ENCODE measurements around the gene CASZ1. TPM values are rescaled to one million over a fixed set of nuclear protein-coding genes. Genes with fewer than 3 reads are reported as not detected.

Gene CASZ1
- total and polyA plus RNA-seq, 9 of the 15 experiments (the other 6 are each of a cell fraction or from before 2014, with no cell fraction given), result 0.01 to 4.0 (median 0.76) TPM; not detected in 1

GRCh38 chr1:10839188-10839770 lies 42.8 kb upstream of the CASZ1 start:
- Histone ChIP-seq H3K9ac (ENCODE audit: insufficient read depth in 1 of 2, low read depth in 2 of 2, low read length in 2 of 2) (no peak overlapping the region), H3K9me3 (replicated peaks; ENCODE audit: control insufficient read depth, insufficient read depth, low read depth, low read length) (no peaks in the 10 kb centered on the region), H3K27me3 (ENCODE audit: control insufficient read depth in 2 of 2, insufficient read depth in 2 of 2, low read length in 2 of 2) (peaks cover 21 to 74% of the 10 kb centered on the region in 2 experiments), H4K20me1 (replicated peaks; ENCODE audit: control insufficient read depth, insufficient read depth, low read length) (peaks cover 17% of the 10 kb centered on the region; the same call in 1 of the 2 replicates), H3K9me1 (ENCODE audit: control insufficient read depth, insufficient read depth, low read length) (no peaks in the 10 kb centered on the region), H2AFZ (ENCODE audit: low read depth, low read length) (no peak overlapping the region), H3K79me2 (ENCODE audit: control insufficient read depth, insufficient read depth, low read length) (no peaks in the 10 kb centered on the region), H3K4me3 (no peak overlapping the region), H3K36me3 (ENCODE audit: control insufficient read depth, insufficient read depth, low read length) (no peaks in the 10 kb centered on the region), H3K4me1 (replicated peaks in 1 of 2; ENCODE audit: control insufficient read depth in 2 of 2, insufficient read depth in 2 of 2, low read length in 2 of 2) (peaks cover 0 to 11% of the 10 kb centered on the region in 2 experiments; a peak in 3 of 5 replicates), H3K27ac (ENCODE audit: extremely low read depth, low read depth, low read length) (no peak overlapping the region), H3K4me2 (ENCODE audit: insufficient read depth, low read length) (no peak overlapping the region)
- ChIA-PET POLR2A (no interaction called here), CTCF (ENCODE audit: low intra/inter-chr PET ratio) (no interaction called here)
- no peak for TF ChIP-seq ETV1 (tag; conservative IDR thresholded peaks at IDR 0.05; ENCODE audit: low read depth)
- no TSS peak for BruUV-seq (replicated peaks)
- DNase-seq (ENCODE audit: extremely low read depth in 1 of 4, low spot score in 3 of 4), result no peak
- intact Hi-C loops (cut with micrococcal nuclease), result no loop called here
- ATAC-seq, result no peak
- WGBS (ENCODE audit: insufficient coverage, low coverage, missing lambda C conversion rate), result 0% methylated on average over 9 of the region's 9 CpGs
- no peak for FAIRE-seq
- in situ Hi-C loops (cut with MboI), result no loop called here

- Histone ChIP-seq H3K27me3 (ENCODE audit: control insufficient read depth in 2 of 2, insufficient read depth in 2 of 2, low read length in 2 of 2) (peaks cover 21 to 73% of the 10 kb centered on the region in 2 experiments), H4K20me1 (replicated peaks; ENCODE audit: control insufficient read depth, insufficient read depth, low read length) (peaks cover 17% of the 10 kb centered on the region; the same call in 1 of the 2 replicates), H2AFZ (ENCODE audit: low read depth, low read length) (no peak overlapping the region), H3K79me2 (ENCODE audit: control insufficient read depth, insufficient read depth, low read length) (no peaks in the 10 kb centered on the region), H3K36me3 (ENCODE audit: control insufficient read depth, insufficient read depth, low read length) (no peaks in the 10 kb centered on the region), H3K9me3 (replicated peaks; ENCODE audit: control insufficient read depth, insufficient read depth, low read depth, low read length) (no peaks in the 10 kb centered on the region), H3K4me3 (no peak overlapping the region), H3K27ac (ENCODE audit: extremely low read depth, low read depth, low read length) (no peak overlapping the region), H3K9me1 (ENCODE audit: control insufficient read depth, insufficient read depth, low read length) (no peaks in the 10 kb centered on the region), H3K4me2 (ENCODE audit: insufficient read depth, low read length) (no peak overlapping the region), H3K4me1 (replicated peaks in 1 of 2; ENCODE audit: control insufficient read depth in 2 of 2, insufficient read depth in 2 of 2, low read length in 2 of 2) (peaks cover 0 to 11% of the 10 kb centered on the region in 2 experiments; a peak in 3 of 5 replicates), H3K9ac (ENCODE audit: insufficient read depth in 1 of 2, low read depth in 2 of 2, low read length in 2 of 2) (no peak overlapping the region)
- POLR2A ChIA-PET, result interaction anchor here (1.0 kb wide), 1 partner anchor 8 kb away, joined by 5 read pairs; no protein-coding TSS in a partner anchor
- 1% methylated on average over 11 of the region's 11 CpGs for WGBS (ENCODE audit: insufficient coverage, low coverage, missing lambda C conversion rate)
- no TSS peak for BruUV-seq (replicated peaks)
- no peak for DNase-seq (ENCODE audit: extremely low read depth in 1 of 4, low spot score in 3 of 4)
- no peak for FAIRE-seq
- no peak for ATAC-seq
- in situ Hi-C loops (cut with MboI), result no loop called here
- intact Hi-C loops (cut with micrococcal nuclease), result no loop called here
- CTCF ChIA-PET (ENCODE audit: low intra/inter-chr PET ratio), result no interaction called here
- TF ChIP-seq TSC22D4 (tag; IDR thresholded peaks at IDR 0.05) (no peak), ZNF212 (CRISPR knock-in tag; IDR thresholded peaks at IDR 0.05) (no peak), LARP7 (IDR thresholded peaks at IDR 0.05) (no peak), ESRRA (IDR thresholded peaks at IDR 0.05; ENCODE audit: borderline replicate concordance, low read depth) (no peak), MYC (IDR thresholded peaks at IDR 0.05; ENCODE audit: low read depth, low read length) (no peak), MYC (CRISPR knock-in tag; IDR thresholded peaks at IDR 0.05; ENCODE audit: borderline replicate concordance, low read depth) (no peak), E2F6 (IDR thresholded peaks at IDR 0.05; ENCODE audit: borderline replicate concordance in 1 of 2, extremely low read depth in 1 of 2, insufficient read depth in 1 of 2, insufficient read length in 1 of 2, low read depth in 1 of 2, low read length in 1 of 2, poor library complexity in 1 of 2, severe bottlenecking in 1 of 2) (no peak), CEBPG (CRISPR knock-in tag; IDR thresholded peaks at IDR 0.05) (no peak), CEBPG (tag; conservative IDR thresholded peaks at IDR 0.05 in 1 of 2, IDR thresholded peaks at IDR 0.05 in 1 of 2) (no peak), BRD9 (IDR thresholded peaks at IDR 0.05; ENCODE audit: low read depth, partially characterized antibody) (no peak), FOXP1 (CRISPR knock-in tag; IDR thresholded peaks at IDR 0.05) (no peak), PHB2 (IDR thresholded peaks at IDR 0.05; ENCODE audit: low read depth) (no peak), TRIM24 (IDR thresholded peaks at IDR 0.05) (no peak), TAF15 (IDR thresholded peaks at IDR 0.05; ENCODE audit: low read depth, low read length) (no peak), SRSF9 (IDR thresholded peaks at IDR 0.05; ENCODE audit: borderline replicate concordance, low read depth, low read length) (no peak)
Observed at GRCh38 chr1:10838541-10838940, 42.1 kb upstream of the CASZ1 start.
